OCI-LY3 (cell line): ENCODE results near the gene CALHM2.
"Not testable (repeated sequence)": the region's sequence is repeated elsewhere in the genome, so short reads cannot be mapped to it uniquely, and the experiment has no call there.

ENCODE experiments used
- H2AFZ ChIP-seq: fragments of 200-600, 300-600 bp; shearing (Covaris generic); 2 replicates; pipeline ENCODE4 v1.6.0; 2014; ENCODE audit warnings: antibody characterized with exemption, low read depth, low read length
- H3K27ac ChIP-seq: fragments of 200-600, 300-600 bp; sonication (generic); 2 replicates; pipeline ENCODE4 v1.5.1; 2014; ENCODE audit warnings: mild to moderate bottlenecking, low read length, moderate library complexity, mixed read lengths
- H3K27me3 ChIP-seq: fragments of 200-600, 300-600 bp; sonication (generic); 2 replicates; pipeline ENCODE4 v1.6.1; 2014; ENCODE audit warnings: low read depth, low read length, mixed read lengths
- H3K36me3 ChIP-seq: fragments of 200-600, 300-600 bp; sonication (generic); replicated peaks from 2 replicates; pipeline ENCODE3; 2014; ENCODE audit warnings: low read depth, low read length, mixed read lengths
- H3K4me1 ChIP-seq: fragments of 300-600, 200-600 bp; sonication (generic); 2 replicates; pipeline ENCODE4 v1.6.1; 2014; ENCODE audit warnings: low read length, mixed read lengths
- H3K4me2 ChIP-seq: fragments of 200-600, 300-600 bp; sonication (generic); 2 replicates; pipeline ENCODE4 v1.6.1; 2014; ENCODE audit warnings: low read length, mixed read lengths
- H3K4me3 ChIP-seq: fragments of 300-600, 200-600 bp; sonication (generic); 2 replicates; pipeline ENCODE4 v1.5.1; 2014; ENCODE audit warnings: antibody characterized with exemption, mild to moderate bottlenecking, low read length, moderate library complexity
- H3K79me2 ChIP-seq: fragments of 300-600, 200-600 bp; shearing (Covaris generic); 2 replicates; pipeline ENCODE4 v1.6.1; 2014; ENCODE audit warnings: mild to moderate bottlenecking, low read length, mixed read lengths
- H3K9ac ChIP-seq: fragments of 300-600, 200-600 bp; shearing (Covaris generic); 2 replicates; pipeline ENCODE4 v1.6.0; 2014; ENCODE audit warnings: mild to moderate bottlenecking, low read length, moderate library complexity
- H3K9me3 ChIP-seq: fragments of 200-600, 300-600 bp; shearing (Covaris generic); 2 replicates; pipeline ENCODE4 v1.6.1; 2014; ENCODE audit warnings: low read length, mixed read lengths; ENCODE audit not compliant: insufficient read depth
- H4K20me1 ChIP-seq: fragments of 200-600, 300-600 bp; sonication (generic); 2 replicates; pipeline ENCODE4 v1.6.1; 2016; ENCODE audit warnings: low read length, mixed read lengths; ENCODE audit not compliant: insufficient read depth
- CTCF ChIP-seq: fragments of 200-600, 300-600 bp; sonication (generic); IDR thresholded peaks from 2 replicates; pipeline ENCODE4 v1.5.1; 2014; ENCODE audit warnings: antibody characterized with exemption, low read length, low read depth
- EZH2phosphoT487 ChIP-seq: fragments of 200-600 bp; shearing (Covaris generic); IDR thresholded peaks from 2 replicates; pipeline ENCODE4 v1.6.1; 2018; ENCODE audit warnings: antibody characterized with exemption, mixed run types, low read depth

Gene CALHM2

DNA sequence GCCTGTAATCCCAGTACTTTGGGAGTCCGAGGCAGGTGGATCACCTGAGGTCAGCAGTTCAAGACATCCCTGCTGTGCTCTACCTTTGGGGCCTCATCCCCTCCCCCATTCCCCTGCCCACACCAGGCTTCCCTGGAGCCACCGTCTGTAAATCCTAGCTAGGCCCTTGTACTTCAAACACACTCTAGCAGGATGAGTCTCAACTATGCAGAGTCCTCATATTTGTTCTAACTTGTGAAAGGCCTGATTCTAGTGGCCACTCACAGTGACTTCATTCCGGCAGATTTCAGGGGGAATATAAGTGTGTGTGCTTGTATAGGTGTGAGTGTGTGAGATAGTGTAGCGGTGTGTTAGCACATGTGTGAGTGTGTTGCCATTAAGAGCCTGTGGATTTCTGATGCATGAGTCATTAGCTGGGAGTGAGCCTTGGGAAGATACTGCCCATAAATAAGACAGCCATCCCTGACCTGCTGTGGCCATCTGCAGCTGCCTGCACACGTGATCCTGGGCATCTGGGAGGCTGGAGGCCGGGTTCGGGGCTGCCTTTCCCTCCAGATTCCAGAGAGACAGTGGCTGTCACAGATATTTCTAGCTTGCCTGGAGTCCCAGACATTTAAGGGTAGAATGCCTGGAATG lies 39.7 kb upstream of the CALHM2 start:
- no peak overlapping the region for H3K4me3 ChIP-seq
- H3K27ac ChIP-seq = no peak overlapping the region
- H3K36me3 ChIP-seq = no peaks in the 10 kb centered on the region
- H3K27me3 ChIP-seq = peaks cover 31% of the 10 kb centered on the region
- no peaks in the 10 kb centered on the region for H3K79me2 ChIP-seq
- no peaks in the 10 kb centered on the region for H4K20me1 ChIP-seq
- H3K9ac ChIP-seq = no peak overlapping the region
- H2AFZ ChIP-seq = no peak overlapping the region
- H3K4me1 ChIP-seq = 0 out of 2 replicates have a peak, but pooled peaks cover 3% of the 10 kb centered on the region
- H3K9me3 ChIP-seq = no peaks in the 10 kb centered on the region
- TF ChIP-seq EZH2phosphoT487 = no peak
- H3K4me2 ChIP-seq = no peak overlapping the region

- Histone ChIP-seq H3K27me3 (peaks cover 28% of the 10 kb centered on the region), H3K79me2 (no peaks in the 10 kb centered on the region), H3K9me3 (no peaks in the 10 kb centered on the region), H3K36me3 (no peaks in the 10 kb centered on the region), H4K20me1 (no peaks in the 10 kb centered on the region), H3K4me1 (0 out of 2 replicates have a peak, but pooled peaks cover 3% of the 10 kb centered on the region), H3K4me2 (no peak overlapping the region), H2AFZ (no peak overlapping the region), H3K27ac (no peak overlapping the region), H3K9ac (no peak overlapping the region), H3K4me3 (no peak overlapping the region)
- TF ChIP-seq CTCF = no peak
- TF ChIP-seq EZH2phosphoT487 = no peak
These were observed 38.8 kb upstream of the CALHM2 start for GRCh38 chr10:103490986-103491314.

DNA sequence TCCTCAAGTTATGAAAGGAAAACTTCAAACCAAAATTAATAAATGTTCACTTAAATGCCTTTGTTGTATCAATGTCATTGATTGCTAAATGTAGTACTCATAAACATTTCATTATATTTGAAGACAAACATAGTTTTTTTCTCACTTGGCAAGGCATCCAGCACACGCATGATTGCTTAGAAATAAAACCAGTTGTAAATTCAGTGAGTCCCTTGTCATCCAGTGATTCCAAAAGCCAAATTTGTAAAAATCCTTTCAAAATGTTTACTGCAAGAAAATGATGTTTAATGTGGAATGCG lies 35.2 kb upstream of the CALHM2 start:
- Histone ChIP-seq H3K4me1 (0 out of 2 replicates have a peak, but pooled peaks cover under 1% of the 10 kb centered on the region), H3K27ac (no peak overlapping the region), H3K27me3 (peaks cover 3% of the 10 kb centered on the region; the same call in 1 of the 2 replicates), H3K36me3 (no peaks in the 10 kb centered on the region), H4K20me1 (no peaks in the 10 kb centered on the region), H2AFZ (no peak overlapping the region), H3K9ac (no peak overlapping the region), H3K9me3 (no peaks in the 10 kb centered on the region), H3K4me3 (no peak overlapping the region), H3K4me2 (no peak overlapping the region), H3K79me2 (no peaks in the 10 kb centered on the region)
- TF ChIP-seq CTCF (no peak), EZH2phosphoT487 (no peak)

GRCh38 chr10:103486635-103487409 lies 34.7 kb upstream of the CALHM2 start:
- not testable (repeated sequence) for H3K9me3 ChIP-seq, H3K9ac ChIP-seq, H3K4me1 ChIP-seq, H3K4me2 ChIP-seq, H3K27me3 ChIP-seq, H2AFZ ChIP-seq, H3K36me3 ChIP-seq, H4K20me1 ChIP-seq, H3K79me2 ChIP-seq, H3K4me3 ChIP-seq, H3K27ac ChIP-seq

GRCh38 chr10:103481974-103482531 lies 29.9 kb upstream of the CALHM2 start:
- Histone ChIP-seq H3K4me3 (peak overlapping the region; percentile 37; the same call in 1 of the 2 replicates), H3K9me3 (no peaks in the 10 kb centered on the region), H3K27ac (no peak overlapping the region), H3K79me2 (no peaks in the 10 kb centered on the region), H4K20me1 (no peaks in the 10 kb centered on the region), H3K4me1 (0 out of 2 replicates have a peak, but pooled peaks cover 4% of the 10 kb centered on the region), H3K4me2 (peak overlapping the region; percentile 39), H2AFZ (0 out of 2 replicates have a peak overlapping the region, but pooled peaks have one; percentile 40), H3K9ac (no peak overlapping the region), H3K27me3 (no peaks in the 10 kb centered on the region), H3K36me3 (no peaks in the 10 kb centered on the region)
- TF ChIP-seq CTCF (peak; percentile 65), EZH2phosphoT487 (no peak)
